Measurements from ENCODE around the gene TANGO6. TPM values are rescaled to one million over a fixed set of nuclear protein-coding genes. Genes with fewer than 3 reads are reported as not detected.

Gene TANGO6
- total and polyA plus RNA-seq, 2 of the 8 experiments (the other 6 are each of a cell fraction or from before 2014, with no cell fraction given): 5.0 to 19.5 TPM

DNA sequence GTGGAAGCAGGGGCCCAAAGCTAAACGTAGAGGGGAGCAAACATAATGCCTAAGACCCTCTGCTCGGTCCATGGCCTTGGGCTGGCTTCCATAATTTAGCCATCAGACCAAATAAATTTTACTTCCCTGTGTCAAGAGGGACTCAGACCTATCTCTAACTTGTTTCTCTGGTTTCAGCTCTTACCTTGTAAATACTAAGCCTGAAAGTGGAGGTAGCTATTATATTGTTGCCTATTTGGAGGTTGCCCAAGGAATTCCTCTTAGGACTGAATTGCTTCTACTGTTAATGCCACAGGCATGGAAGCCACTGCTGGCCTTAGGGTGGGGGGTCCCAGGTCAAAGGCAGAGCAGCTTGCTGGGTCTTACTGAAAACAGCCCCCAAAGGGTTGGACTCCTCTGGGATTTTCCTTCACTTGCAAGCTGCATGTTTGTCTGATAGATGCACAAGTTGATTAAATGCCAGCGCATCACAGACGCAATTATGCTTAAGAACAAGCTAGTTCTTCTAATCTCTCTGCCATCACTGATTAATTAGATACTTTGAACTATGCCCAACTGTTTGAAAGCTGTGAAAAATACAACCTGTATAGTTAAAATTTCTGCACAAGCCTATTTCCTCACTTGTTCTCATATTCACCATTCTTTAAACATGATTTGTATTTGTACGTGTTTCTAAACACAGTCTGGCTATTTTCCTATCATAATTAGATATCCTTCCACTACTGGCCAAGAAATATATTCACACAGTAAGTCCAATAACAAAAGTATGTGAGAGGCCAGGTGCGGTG lies 194.2 kb downstream of the TANGO6 start (continued):
- TF ChIP-seq, protein P1, sequence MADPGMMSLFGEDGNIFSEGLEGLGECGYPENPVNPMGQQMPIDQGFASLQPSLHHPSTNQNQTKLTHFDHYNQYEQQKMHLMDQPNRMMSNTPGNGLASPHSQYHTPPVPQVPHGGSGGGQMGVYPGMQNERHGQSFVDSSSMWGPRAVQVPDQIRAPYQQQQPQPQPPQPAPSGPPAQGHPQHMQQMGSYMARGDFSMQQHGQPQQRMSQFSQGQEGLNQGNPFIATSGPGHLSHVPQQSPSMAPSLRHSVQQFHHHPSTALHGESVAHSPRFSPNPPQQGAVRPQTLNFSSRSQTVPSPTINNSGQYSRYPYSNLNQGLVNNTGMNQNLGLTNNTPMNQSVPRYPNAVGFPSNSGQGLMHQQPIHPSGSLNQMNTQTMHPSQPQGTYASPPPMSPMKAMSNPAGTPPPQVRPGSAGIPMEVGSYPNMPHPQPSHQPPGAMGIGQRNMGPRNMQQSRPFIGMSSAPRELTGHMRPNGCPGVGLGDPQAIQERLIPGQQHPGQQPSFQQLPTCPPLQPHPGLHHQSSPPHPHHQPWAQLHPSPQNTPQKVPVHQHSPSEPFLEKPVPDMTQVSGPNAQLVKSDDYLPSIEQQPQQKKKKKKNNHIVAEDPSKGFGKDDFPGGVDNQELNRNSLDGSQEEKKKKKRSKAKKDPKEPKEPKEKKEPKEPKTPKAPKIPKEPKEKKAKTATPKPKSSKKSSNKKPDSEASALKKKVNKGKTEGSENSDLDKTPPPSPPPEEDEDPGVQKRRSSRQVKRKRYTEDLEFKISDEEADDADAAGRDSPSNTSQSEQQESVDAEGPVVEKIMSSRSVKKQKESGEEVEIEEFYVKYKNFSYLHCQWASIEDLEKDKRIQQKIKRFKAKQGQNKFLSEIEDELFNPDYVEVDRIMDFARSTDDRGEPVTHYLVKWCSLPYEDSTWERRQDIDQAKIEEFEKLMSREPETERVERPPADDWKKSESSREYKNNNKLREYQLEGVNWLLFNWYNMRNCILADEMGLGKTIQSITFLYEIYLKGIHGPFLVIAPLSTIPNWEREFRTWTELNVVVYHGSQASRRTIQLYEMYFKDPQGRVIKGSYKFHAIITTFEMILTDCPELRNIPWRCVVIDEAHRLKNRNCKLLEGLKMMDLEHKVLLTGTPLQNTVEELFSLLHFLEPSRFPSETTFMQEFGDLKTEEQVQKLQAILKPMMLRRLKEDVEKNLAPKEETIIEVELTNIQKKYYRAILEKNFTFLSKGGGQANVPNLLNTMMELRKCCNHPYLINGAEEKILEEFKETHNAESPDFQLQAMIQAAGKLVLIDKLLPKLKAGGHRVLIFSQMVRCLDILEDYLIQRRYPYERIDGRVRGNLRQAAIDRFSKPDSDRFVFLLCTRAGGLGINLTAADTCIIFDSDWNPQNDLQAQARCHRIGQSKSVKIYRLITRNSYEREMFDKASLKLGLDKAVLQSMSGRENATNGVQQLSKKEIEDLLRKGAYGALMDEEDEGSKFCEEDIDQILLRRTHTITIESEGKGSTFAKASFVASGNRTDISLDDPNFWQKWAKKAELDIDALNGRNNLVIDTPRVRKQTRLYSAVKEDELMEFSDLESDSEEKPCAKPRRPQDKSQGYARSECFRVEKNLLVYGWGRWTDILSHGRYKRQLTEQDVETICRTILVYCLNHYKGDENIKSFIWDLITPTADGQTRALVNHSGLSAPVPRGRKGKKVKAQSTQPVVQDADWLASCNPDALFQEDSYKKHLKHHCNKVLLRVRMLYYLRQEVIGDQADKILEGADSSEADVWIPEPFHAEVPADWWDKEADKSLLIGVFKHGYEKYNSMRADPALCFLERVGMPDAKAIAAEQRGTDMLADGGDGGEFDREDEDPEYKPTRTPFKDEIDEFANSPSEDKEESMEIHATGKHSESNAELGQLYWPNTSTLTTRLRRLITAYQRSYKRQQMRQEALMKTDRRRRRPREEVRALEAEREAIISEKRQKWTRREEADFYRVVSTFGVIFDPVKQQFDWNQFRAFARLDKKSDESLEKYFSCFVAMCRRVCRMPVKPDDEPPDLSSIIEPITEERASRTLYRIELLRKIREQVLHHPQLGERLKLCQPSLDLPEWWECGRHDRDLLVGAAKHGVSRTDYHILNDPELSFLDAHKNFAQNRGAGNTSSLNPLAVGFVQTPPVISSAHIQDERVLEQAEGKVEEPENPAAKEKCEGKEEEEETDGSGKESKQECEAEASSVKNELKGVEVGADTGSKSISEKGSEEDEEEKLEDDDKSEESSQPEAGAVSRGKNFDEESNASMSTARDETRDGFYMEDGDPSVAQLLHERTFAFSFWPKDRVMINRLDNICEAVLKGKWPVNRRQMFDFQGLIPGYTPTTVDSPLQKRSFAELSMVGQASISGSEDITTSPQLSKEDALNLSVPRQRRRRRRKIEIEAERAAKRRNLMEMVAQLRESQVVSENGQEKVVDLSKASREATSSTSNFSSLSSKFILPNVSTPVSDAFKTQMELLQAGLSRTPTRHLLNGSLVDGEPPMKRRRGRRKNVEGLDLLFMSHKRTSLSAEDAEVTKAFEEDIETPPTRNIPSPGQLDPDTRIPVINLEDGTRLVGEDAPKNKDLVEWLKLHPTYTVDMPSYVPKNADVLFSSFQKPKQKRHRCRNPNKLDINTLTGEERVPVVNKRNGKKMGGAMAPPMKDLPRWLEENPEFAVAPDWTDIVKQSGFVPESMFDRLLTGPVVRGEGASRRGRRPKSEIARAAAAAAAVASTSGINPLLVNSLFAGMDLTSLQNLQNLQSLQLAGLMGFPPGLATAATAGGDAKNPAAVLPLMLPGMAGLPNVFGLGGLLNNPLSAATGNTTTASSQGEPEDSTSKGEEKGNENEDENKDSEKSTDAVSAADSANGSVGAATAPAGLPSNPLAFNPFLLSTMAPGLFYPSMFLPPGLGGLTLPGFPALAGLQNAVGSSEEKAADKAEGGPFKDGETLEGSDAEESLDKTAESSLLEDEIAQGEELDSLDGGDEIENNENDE (IDR thresholded peaks at IDR 0.05; ENCODE audit: insufficient replicate concordance, low read length): no peak
- TF ChIP-seq SIX5 (IDR thresholded peaks at IDR 0.05; ENCODE audit: low read depth, low read length) (no peak), SRF (IDR thresholded peaks at IDR 0.05; ENCODE audit: low read depth, low read length) (no peak), TAF7 (optimal IDR thresholded peaks at IDR 0.05; ENCODE audit: borderline replicate concordance, low read depth, low read length) (no peak)
